HG02798 (cell line): ENCODE data around the gene MRPS27.
"Not testable (repeated sequence)": the region's sequence is repeated elsewhere in the genome, so short reads cannot be mapped to it uniquely, and the experiment has no call there.

ENCODE experiments used
- ATAC-seq: cut with Tn5 transposase; IDR thresholded peaks from one replicate; pipeline ENCODE4 v1.9.1; 2021; ENCODE audit warnings: mild to moderate bottlenecking; ENCODE audit not compliant: unreplicated experiment, poor library complexity

The MRPS27 gene

DNA sequence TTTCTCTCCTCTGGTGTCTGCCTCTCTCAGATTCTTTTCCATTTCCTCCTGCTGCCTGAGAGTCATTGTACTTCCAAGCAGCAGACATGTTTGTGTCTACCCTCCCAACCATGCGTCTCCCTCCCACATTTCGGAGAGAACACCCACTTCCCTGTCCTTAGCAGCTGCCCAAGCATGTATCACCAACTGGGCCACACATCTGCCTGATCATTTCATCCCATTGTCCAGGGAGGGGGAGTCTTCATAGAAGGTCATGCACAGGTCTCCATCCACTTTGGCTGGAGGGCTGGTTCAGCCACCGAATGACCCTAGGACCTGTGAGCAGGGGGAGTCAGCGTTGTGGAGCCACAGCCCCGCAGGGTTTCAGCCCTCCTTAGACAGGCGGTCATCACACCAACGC lies 137.4 kb downstream of the MRPS27 start:
- ATAC-seq = no peak

- no peak for ATAC-seq
Measured at GRCh38 chr5:72180925-72181324, 139.1 kb downstream of the MRPS27 start.

GRCh38 chr5:72179816-72180440 lies 140.1 kb downstream of the MRPS27 start:
- ATAC-seq = no peak

DNA sequence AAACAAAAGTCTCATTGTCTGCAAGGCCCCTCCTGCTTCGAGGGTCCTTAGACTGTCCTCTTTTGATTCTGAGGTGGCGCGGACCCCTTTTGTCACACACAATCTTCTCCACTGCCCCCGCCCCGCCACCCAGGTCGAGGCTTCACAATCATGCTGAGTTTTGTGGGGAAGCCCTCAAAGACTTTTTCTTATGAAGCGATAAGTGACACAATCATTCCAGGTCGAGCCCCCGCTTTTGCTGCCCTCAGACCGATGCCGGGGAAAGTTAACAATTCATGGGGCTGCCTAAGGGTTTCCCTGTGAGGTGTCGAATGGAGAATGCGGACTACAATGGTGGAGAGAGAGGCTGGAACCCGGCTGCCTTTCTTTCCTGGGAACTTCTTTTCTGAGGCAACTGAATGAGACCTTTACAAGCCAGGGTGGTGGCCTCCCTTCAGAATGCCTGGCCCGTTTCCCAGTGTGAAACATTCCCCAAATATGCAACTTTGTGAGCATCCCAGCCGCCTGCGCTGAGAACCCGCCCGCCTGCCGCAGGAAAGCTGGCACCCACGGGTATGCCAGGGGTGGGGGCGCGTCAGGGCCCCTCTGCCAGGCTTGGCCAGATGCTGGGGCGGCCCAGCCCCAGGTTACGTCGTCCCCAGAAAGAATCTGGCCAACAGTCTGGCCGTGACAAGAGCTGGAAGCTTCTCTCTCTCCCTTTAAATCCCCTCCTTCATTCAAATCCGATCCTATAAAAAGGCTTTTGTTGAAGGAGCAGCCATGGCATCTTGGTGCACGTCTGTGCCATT lies 140.8 kb downstream of the MRPS27 start:
- ATAC-seq = no peak

DNA sequence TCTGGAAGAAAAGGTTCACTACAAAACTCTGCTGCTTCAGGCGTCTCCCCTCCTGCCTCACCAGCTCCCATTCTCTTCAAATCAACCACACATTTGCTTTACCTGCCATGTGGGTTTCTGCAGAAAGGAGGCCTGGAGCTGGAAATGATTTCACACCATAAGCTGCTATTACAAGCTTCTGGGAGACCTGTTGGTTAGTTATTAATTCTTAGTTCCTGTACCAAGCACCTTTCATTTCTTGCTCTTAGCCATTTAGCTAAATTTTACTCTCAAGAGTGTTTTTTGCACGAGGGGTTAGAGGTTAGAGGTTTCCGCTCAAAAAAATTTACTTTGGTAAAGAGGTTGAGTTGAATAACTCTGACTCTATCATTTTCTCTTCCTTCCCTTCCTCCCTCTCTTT lies 142.5 kb downstream of the MRPS27 start:
- no peak for ATAC-seq

- ATAC-seq = no peak
Measured at GRCh38 chr5:72172786-72173185, 147.3 kb downstream of the MRPS27 start.

GRCh38 chr5:72171667-72172066 lies 148.4 kb downstream of the MRPS27 start:
- no peak for ATAC-seq

DNA sequence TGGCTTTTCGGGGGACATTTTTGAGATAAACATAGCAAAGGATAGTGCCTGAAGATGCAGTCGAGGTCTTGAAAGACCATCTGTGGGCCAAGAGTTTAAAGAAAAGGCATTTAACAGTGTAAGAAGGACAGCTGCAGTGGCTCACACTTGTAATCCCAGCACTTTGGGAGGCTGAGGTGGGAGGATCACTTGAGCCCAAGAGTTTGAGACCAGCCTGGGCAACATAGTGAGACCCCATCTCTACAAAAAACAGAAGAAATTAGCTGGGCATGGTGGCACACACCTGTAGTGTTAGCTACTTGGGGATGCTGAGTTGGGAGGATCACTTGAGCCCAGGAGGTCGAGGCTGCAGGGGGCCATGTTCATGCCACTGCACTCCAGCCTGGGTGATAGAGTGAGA lies 148.9 kb downstream of the MRPS27 start:
- not testable (repeated sequence) for ATAC-seq

DNA sequence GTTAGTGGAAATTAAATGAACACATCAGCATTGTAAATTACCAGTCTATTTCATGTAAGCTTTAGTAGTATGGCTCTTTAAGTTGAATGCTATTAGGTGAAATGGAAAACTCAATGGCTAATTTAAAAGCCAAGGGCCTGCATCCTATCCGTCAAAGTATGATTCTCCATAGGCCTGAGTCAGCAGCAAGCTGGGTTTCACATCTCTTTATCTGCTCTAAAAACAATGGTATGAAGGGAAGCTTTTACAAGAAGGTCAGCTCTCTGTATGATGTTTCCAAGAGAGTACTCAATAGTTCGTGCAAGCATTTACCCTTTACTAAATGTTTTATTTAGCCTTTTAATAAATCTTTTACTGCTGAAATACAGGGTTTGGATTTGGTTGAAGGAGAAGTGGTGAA lies 149.9 kb downstream of the MRPS27 start:
- ATAC-seq = no peak
